ENCODE data around the gene PHACTR3. TPM values are rescaled to one million over a fixed set of nuclear protein-coding genes. Genes with fewer than 3 reads are reported as not detected.

The PHACTR3 gene
- polyA plus RNA-seq, 2 of the 4 experiments (the other 2 are of a cell fraction), result not detected

- Histone ChIP-seq H3K4me3 (no peak overlapping the region), H3K4me2 (no peak overlapping the region), H3K4me1 (no peaks in the 10 kb centered on the region), H3K27ac (no peak overlapping the region), H3K9me3 (no peaks in the 10 kb centered on the region)
- ATAC-seq (no peak), DNase-seq (ENCODE audit: low read depth in 1 of 2, low spot score in 1 of 2) (no peak), FAIRE-seq (no peak)
- POLR2A ChIA-PET, result no interaction called here
- CTCF ChIA-PET, result no interaction called here
- 49% methylated on average over 23 of the region's 23 CpGs for WGBS (ENCODE audit: missing lambda C conversion rate)
- TF ChIP-seq ZC3H11A (IDR thresholded peaks at IDR 0.05) (no peak), HOXB13 (CRISPR knock-in tag; IDR thresholded peaks at IDR 0.05; ENCODE audit: low read depth) (no peak), EHMT2 (IDR thresholded peaks at IDR 0.05; ENCODE audit: low read depth) (no peak), CEBPB (IDR thresholded peaks at IDR 0.05) (no peak), HMGXB4 (CRISPR knock-in tag; IDR thresholded peaks at IDR 0.05; ENCODE audit: borderline replicate concordance) (no peak), KDM5A (IDR thresholded peaks at IDR 0.05) (no peak)
Observed at GRCh38 chr20:59812286-59813125, 208.2 kb downstream of the PHACTR3 start.

DNA sequence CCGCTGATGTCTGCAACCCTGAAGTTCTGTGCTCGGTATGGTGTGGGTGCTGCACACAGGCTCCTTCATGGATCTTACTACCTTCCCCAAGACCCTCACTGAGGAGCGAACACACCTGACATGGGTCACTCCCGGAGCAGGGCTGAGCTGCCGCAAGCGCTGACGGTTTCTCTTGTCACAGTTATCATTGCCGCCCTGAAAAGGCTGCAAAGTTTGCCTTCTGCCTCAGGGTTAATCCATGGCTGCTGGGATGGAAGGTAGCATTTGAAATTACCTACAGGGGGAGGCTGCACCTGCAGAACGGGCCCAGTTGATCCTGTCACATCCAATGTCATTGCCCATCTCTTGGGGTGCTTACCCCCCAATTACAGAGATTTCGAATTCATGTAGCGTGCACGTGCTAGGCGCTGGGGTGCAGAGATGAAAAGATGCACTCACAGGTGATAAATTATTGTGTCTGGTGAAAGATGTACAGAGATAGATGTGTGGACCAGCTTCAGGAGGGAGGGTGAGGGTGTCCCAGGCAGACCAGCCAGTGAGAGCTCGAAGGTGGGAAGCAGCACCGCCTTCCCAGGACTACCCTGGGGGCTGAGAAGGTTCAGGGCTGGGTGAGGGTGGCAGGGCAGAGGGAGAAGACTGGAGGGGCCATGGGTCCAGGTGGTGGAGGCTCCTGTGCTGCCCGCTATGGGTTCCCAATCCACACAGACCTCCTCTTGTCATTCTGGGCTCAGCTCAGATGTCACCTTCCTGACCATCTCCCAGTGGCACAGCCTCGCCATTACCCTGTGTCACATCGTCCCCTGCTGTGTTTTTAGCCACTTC is 209.0 kb downstream of the PHACTR3 start:
- Histone ChIP-seq H3K9me3 (no peaks in the 10 kb centered on the region), H3K4me1 (no peaks in the 10 kb centered on the region), H3K4me3 (no peak overlapping the region), H3K27ac (no peak overlapping the region), H3K4me2 (no peak overlapping the region)
- WGBS (ENCODE audit: missing lambda C conversion rate), result 36% methylated on average over 15 of the region's 18 CpGs
- no peak for DNase-seq (ENCODE audit: low read depth in 1 of 2, low spot score in 1 of 2)
- no peak for TF ChIP-seq JUN (IDR thresholded peaks at IDR 0.05)
- TF ChIP-seq RARB (CRISPR knock-in tag; IDR thresholded peaks at IDR 0.05), result no peak
- no peak for TF ChIP-seq ZSCAN20 (CRISPR knock-in tag; IDR thresholded peaks at IDR 0.05)
- no peak for TF ChIP-seq HMGXB4 (CRISPR knock-in tag; IDR thresholded peaks at IDR 0.05; ENCODE audit: borderline replicate concordance)
- TF ChIP-seq, protein P1, sequence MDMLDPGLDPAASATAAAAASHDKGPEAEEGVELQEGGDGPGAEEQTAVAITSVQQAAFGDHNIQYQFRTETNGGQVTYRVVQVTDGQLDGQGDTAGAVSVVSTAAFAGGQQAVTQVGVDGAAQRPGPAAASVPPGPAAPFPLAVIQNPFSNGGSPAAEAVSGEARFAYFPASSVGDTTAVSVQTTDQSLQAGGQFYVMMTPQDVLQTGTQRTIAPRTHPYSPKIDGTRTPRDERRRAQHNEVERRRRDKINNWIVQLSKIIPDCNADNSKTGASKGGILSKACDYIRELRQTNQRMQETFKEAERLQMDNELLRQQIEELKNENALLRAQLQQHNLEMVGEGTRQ (IDR thresholded peaks at IDR 0.05), result no peak
- TF ChIP-seq TFCP2L1 (CRISPR knock-in tag; IDR thresholded peaks at IDR 0.05), result no peak
- TF ChIP-seq EP300 (IDR thresholded peaks at IDR 0.05), result no peak
- TF ChIP-seq RNF2 (IDR thresholded peaks at IDR 0.05; ENCODE audit: borderline replicate concordance, low read depth), result no peak
- TF ChIP-seq, protein P2, sequence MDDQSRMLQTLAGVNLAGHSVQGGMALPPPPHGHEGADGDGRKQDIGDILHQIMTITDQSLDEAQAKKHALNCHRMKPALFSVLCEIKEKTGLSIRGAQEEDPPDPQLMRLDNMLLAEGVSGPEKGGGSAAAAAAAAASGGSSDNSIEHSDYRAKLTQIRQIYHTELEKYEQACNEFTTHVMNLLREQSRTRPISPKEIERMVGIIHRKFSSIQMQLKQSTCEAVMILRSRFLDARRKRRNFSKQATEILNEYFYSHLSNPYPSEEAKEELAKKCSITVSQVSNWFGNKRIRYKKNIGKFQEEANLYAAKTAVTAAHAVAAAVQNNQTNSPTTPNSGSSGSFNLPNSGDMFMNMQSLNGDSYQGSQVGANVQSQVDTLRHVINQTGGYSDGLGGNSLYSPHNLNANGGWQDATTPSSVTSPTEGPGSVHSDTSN (IDR thresholded peaks at IDR 0.05), result no peak
- no peak for TF ChIP-seq ELK1 (IDR thresholded peaks at IDR 0.05; ENCODE audit: low read depth, low read length)
- no peak for TF ChIP-seq EHMT2 (IDR thresholded peaks at IDR 0.05; ENCODE audit: low read depth)
- no peak for TF ChIP-seq HOXB13 (CRISPR knock-in tag; IDR thresholded peaks at IDR 0.05; ENCODE audit: low read depth)
- ChIA-PET CTCF (interaction anchor here (1.3 kb wide), 2 partner anchors 18 to 30 kb away, joined by 3 to 4 read pairs; no protein-coding TSS in a partner anchor), POLR2A (no interaction called here)
- no peak for ATAC-seq
- no peak for FAIRE-seq

All from A549 (cell line).